Keratinocyte (primary cell): ENCODE results near the gene RSRC2.

Experiments
- CTCF ChIP-seq, 3 experiments: IDR thresholded peaks in 1 of 3; conservative IDR thresholded peaks in 1 of 3; optimal IDR thresholded peaks in 1 of 3; 2 replicates in 2 of 3; 3 replicates in 1 of 3; pipeline versions ENCODE3 to v1.5.1; 2011; ENCODE audit warnings: low read length in 3 of 3, mild to moderate bottlenecking in 3 of 3, moderate library complexity in 2 of 3, control low read depth in 1 of 3, inconsistent platforms in 1 of 3; ENCODE audit not compliant: insufficient read depth in 2 of 3; ENCODE audit errors: extremely low read depth in 1 of 3
- EZH2 ChIP-seq: IDR thresholded peaks from one replicate; pipeline ENCODE4 v1.6.1; 2012; ENCODE audit warnings: inconsistent platforms, mild to moderate bottlenecking, low read length, moderate library complexity

- no peak for TF ChIP-seq CTCF (optimal IDR thresholded peaks at IDR 0.05 in 1 of 3, IDR thresholded peaks at IDR 0.05 in 1 of 3, conservative IDR thresholded peaks at IDR 0.05 in 1 of 3; ENCODE audit: extremely low read depth in 1 of 3, insufficient read depth in 2 of 3, low read length in 3 of 3)
- TF ChIP-seq EZH2, result no peak
These were observed 25.2 kb downstream of the RSRC2 start for GRCh38 chr12:122501489-122501989.
